GM19035 (cell line): Measurements from ENCODE around the gene CEL.
A peak's percentile ranks its signal among the peaks of the same experiment; 100 is the strongest.

Source experiments
- ATAC-seq: cut with Tn5 transposase; IDR thresholded peaks from one replicate; pipeline ENCODE4 v1.9.1; 2021; ENCODE audit not compliant: unreplicated experiment

CEL gene

GRCh38 chr9:133114886-133115603, 53.3 kb downstream of the CEL start:
- no peak for ATAC-seq

- ATAC-seq, result peak; percentile 73
Observed at GRCh38 chr9:133115604-133116345, 54.0 kb downstream of the CEL start.

GRCh38 chr9:133116346-133117231, 54.8 kb downstream of the CEL start:
- no peak for ATAC-seq

- no peak for ATAC-seq
Observed at GRCh38 chr9:133117271-133118178, 55.7 kb downstream of the CEL start.

- no peak for ATAC-seq
Observed at GRCh38 chr9:133118179-133118520, 56.4 kb downstream of the CEL start.

DNA sequence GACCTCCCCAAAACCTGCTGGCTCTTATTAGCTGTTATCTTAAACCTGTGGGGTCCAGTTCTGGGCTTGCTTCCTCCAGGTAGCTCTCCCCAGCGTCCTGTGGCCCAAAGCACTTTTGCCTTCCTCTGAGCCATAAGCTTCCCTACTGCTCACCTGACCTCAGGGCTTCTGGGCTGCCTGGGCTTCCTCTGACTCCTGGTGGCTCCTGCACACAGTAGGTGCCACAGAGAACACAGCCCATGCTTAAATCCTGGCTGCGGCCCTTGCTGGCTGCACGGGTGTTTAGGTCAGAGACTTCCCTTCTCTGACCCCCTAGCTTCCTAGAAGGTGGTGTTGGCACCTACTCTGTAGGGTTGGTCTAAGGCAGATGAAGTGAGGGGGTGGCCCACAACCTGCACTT, 56.8 kb downstream of the CEL start:
- ATAC-seq, result no peak

GRCh38 chr9:133119103-133119845, 57.5 kb downstream of the CEL start:
- no peak for ATAC-seq

- no peak for ATAC-seq
Observed at GRCh38 chr9:133119846-133120500, 58.2 kb downstream of the CEL start.

- ATAC-seq, result no peak
Observed at GRCh38 chr9:133120501-133121197, 58.9 kb downstream of the CEL start.
